CD4-positive, alpha-beta T cell treated with Interleukin-10 for 1 hour (primary cell): Measurements from ENCODE around the gene BTBD7.
A peak's percentile ranks its signal among the peaks of the same experiment; 100 is the strongest.
"Not testable (repeated sequence)": the region's sequence is repeated elsewhere in the genome, so short reads cannot be mapped to it uniquely, and the experiment has no call there.

ENCODE experiments used
- DNase-seq: peaks from one replicate; pipeline ENCODE4 v3.0.0-alpha.2; 2020

The BTBD7 gene

GRCh38 chr14:93239869-93240677 is 92.8 kb downstream of the BTBD7 start:
- DNase-seq: no peak

- no peak for DNase-seq
These were observed 98.0 kb downstream of the BTBD7 start for GRCh38 chr14:93234798-93235197.

- not testable (repeated sequence) for DNase-seq
These were observed 99.8 kb downstream of the BTBD7 start for GRCh38 chr14:93233078-93233477.

- DNase-seq: no peak
These were observed 100.7 kb downstream of the BTBD7 start for GRCh38 chr14:93232159-93232558.

GRCh38 chr14:93231129-93231979 is 101.5 kb downstream of the BTBD7 start:
- no peak for DNase-seq

GRCh38 chr14:93230539-93230938 is 102.3 kb downstream of the BTBD7 start:
- no peak for DNase-seq

- no peak for DNase-seq
These were observed 104.3 kb downstream of the BTBD7 start for GRCh38 chr14:93228550-93228949.

GRCh38 chr14:93223565-93223964 is 109.3 kb downstream of the BTBD7 start:
- DNase-seq: no peak

- no peak for DNase-seq
These were observed 112.3 kb downstream of the BTBD7 start for GRCh38 chr14:93220509-93220908.

GRCh38 chr14:93219103-93219726 is 113.6 kb downstream of the BTBD7 start:
- DNase-seq: peak; percentile 70

- no peak for DNase-seq
These were observed 118.2 kb downstream of the BTBD7 start for GRCh38 chr14:93214598-93214997.

- DNase-seq: no peak
These were observed 120.4 kb downstream of the BTBD7 start for GRCh38 chr14:93212432-93212831.

GRCh38 chr14:93207468-93208308 is 125.1 kb downstream of the BTBD7 start:
- DNase-seq: peak; percentile 36

- DNase-seq: peak; percentile 89
These were observed 125.9 kb downstream of the BTBD7 start, which contains the start of the genes GON7 and UBR7 for GRCh38 chr14:93206793-93207467. Gene GON7, minus strand, starts transcription at chr14:93207065. Its CDS starts 28 bp downstream, at chr14:93207037. Gene UBR7, plus strand, starts transcription at chr14:93207256. Its CDS starts 36 bp downstream, at chr14:93207292.

- no peak for DNase-seq
These were observed 131.6 kb downstream of the BTBD7 start for GRCh38 chr14:93201155-93201704.

GRCh38 chr14:93200553-93200952 is 132.3 kb downstream of the BTBD7 start:
- DNase-seq: no peak

GRCh38 chr14:93199031-93199430 is 133.8 kb downstream of the BTBD7 start:
- DNase-seq: no peak

- no peak for DNase-seq
These were observed 137.4 kb downstream of the BTBD7 start for GRCh38 chr14:93195316-93195999.
